Smooth muscle cell of the coronary artery (primary cell): ENCODE results near the gene TNKS2. TPM values are rescaled to one million over a fixed set of nuclear protein-coding genes. Genes with fewer than 3 reads are reported as not detected.

ENCODE experiments used
- total RNA-seq: library from RNA; depleted of rRNA; stranded (reverse); fragments of >200 nt; gene quantifications from 2 replicates; pipeline ENCODE4 v1.2.3, GENCODE V29; 2014; ENCODE audit warnings: low replicate concordance

TNKS2 gene
- 34.0 and 48.8 TPM in 2 replicates for total RNA-seq

GRCh38 chr10:91797874-91798648 is at the start of gene TNKS2:
Gene TNKS2, plus strand, starts transcription at chr10:91798426. Its CDS starts 265 bp downstream, at chr10:91798691.

GRCh38 chr10:91909117-91909677 is 111.0 kb downstream of the TNKS2 start, which contains the start of gene FGFBP3:
Gene FGFBP3, minus strand, starts transcription at chr10:91909486. Its CDS starts 517 bp downstream, at chr10:91908969.

Other genes with a start within 250 kb of the TNKS2 start
- 33.9 and 36.7 TPM in 2 replicates for gene PPP1R3C, start 165.4 kb upstream of the TNKS2 start, total RNA-seq
- 0.23 TPM in 2 replicates for gene FGFBP3, start 111.1 kb downstream of the TNKS2 start, total RNA-seq
- 36.5 and 39.2 TPM in 2 replicates for gene BTAF1, start 125.3 kb downstream of the TNKS2 start, total RNA-seq